ENCODE measurements around the gene RBKS.

RBKS gene

DNA sequence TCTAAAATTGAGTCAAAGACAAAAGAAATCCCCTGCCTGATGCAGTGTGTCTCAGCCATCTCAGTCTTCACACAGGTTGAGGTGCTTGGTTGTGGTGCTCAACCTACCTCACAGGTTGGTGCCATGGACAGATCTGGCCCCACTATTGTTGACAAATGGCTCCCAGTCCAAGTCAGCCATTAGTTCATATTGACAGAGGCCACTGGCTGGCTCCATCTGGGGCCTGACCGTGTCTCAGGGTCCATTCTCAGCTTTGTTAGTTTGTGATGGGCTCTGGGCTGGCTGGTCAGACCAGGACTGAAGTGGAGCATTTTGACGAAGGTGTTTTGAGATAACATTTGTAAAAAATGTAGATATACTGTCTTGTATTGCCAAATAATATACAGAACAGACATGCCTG is 81.8 kb downstream of the RBKS start:
- no peak for TF ChIP-seq SPI1 (IDR thresholded peaks at IDR 0.05; ENCODE audit: borderline replicate concordance, low read depth)
- TF ChIP-seq CTCF (IDR thresholded peaks at IDR 0.05; ENCODE audit: insufficient read depth, low read length), result no peak
- TF ChIP-seq REST (IDR thresholded peaks at IDR 0.05; ENCODE audit: insufficient replicate concordance, low read depth), result no peak
- no peak for TF ChIP-seq GABPA (IDR thresholded peaks at IDR 0.05; ENCODE audit: low read depth)
- no peak for TF ChIP-seq POLR2AphosphoS5 (IDR thresholded peaks at IDR 0.05; ENCODE audit: low read depth)
- H3K27ac ChIP-seq (replicated peaks), result no peak overlapping the region; the same call in 1 of the 2 replicates
- no peak for DNase-seq (ENCODE audit: low read depth in 1 of 2, low spot score in 1 of 2)
- H3K4me3 ChIP-seq (replicated peaks; ENCODE audit: insufficient read depth, low read length), result no peak overlapping the region
- no peaks in the 10 kb centered on the region for H3K27me3 ChIP-seq (ENCODE audit: insufficient read depth, poor library complexity, severe bottlenecking)

- Histone ChIP-seq H3K4me3 (replicated peaks; ENCODE audit: insufficient read depth, low read length) (no peak overlapping the region), H3K27me3 (ENCODE audit: insufficient read depth, poor library complexity, severe bottlenecking) (no peaks in the 10 kb centered on the region), H3K27ac (replicated peaks) (no peak overlapping the region)
- DNase-seq (ENCODE audit: low read depth in 1 of 2, low spot score in 1 of 2), result no peak
- TF ChIP-seq REST (IDR thresholded peaks at IDR 0.05; ENCODE audit: insufficient replicate concordance, low read depth), result no peak
- TF ChIP-seq CTCF (IDR thresholded peaks at IDR 0.05; ENCODE audit: insufficient read depth, low read length), result no peak
- TF ChIP-seq GABPA (IDR thresholded peaks at IDR 0.05; ENCODE audit: low read depth), result no peak
- TF ChIP-seq POLR2AphosphoS5 (IDR thresholded peaks at IDR 0.05; ENCODE audit: low read depth), result no peak
- no peak for TF ChIP-seq SPI1 (IDR thresholded peaks at IDR 0.05; ENCODE audit: borderline replicate concordance, low read depth)
Observed at GRCh38 chr2:27807476-27807875, 82.7 kb downstream of the RBKS start.

GRCh38 chr2:27806311-27807059 is 83.7 kb downstream of the RBKS start:
- TF ChIP-seq REST (IDR thresholded peaks at IDR 0.05; ENCODE audit: insufficient replicate concordance, low read depth), result no peak
- no peak for TF ChIP-seq SPI1 (IDR thresholded peaks at IDR 0.05; ENCODE audit: borderline replicate concordance, low read depth)
- TF ChIP-seq GABPA (IDR thresholded peaks at IDR 0.05; ENCODE audit: low read depth), result no peak
- no peak for TF ChIP-seq CTCF (IDR thresholded peaks at IDR 0.05; ENCODE audit: insufficient read depth, low read length)
- TF ChIP-seq POLR2AphosphoS5 (IDR thresholded peaks at IDR 0.05; ENCODE audit: low read depth), result no peak
- H3K27ac ChIP-seq (replicated peaks), result no peak overlapping the region
- DNase-seq (ENCODE audit: low read depth in 1 of 2, low spot score in 1 of 2), result no peak
- H3K27me3 ChIP-seq (ENCODE audit: insufficient read depth, poor library complexity, severe bottlenecking), result no peaks in the 10 kb centered on the region
- no peak overlapping the region for H3K4me3 ChIP-seq (replicated peaks; ENCODE audit: insufficient read depth, low read length)

Measured in HL-60 (cell line).